ENCODE results near the gene CAMK2G.

DNA sequence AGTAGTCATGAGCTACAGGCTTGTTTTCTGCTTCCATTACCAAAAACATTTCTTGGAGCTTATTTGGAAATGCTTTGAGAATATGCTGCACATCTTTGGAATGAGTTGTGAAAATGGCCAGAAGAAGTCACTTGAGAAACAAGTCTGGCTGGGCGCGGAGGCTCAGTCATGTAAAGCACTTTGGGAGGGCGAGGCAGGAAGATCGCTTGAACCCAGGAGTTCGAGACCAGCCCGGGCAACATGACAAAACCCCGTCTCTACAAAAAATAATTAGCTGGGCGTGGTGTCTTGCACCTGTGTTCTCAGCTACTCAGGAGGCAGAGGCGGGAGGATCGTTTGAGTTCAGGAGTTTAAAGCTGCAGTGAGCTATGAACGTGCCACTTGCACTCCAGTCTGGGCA, 93.4 kb downstream of the CAMK2G start:
- TF ChIP-seq POLR2A (IDR thresholded peaks at IDR 0.05): no peak
- TF ChIP-seq, protein P1, sequence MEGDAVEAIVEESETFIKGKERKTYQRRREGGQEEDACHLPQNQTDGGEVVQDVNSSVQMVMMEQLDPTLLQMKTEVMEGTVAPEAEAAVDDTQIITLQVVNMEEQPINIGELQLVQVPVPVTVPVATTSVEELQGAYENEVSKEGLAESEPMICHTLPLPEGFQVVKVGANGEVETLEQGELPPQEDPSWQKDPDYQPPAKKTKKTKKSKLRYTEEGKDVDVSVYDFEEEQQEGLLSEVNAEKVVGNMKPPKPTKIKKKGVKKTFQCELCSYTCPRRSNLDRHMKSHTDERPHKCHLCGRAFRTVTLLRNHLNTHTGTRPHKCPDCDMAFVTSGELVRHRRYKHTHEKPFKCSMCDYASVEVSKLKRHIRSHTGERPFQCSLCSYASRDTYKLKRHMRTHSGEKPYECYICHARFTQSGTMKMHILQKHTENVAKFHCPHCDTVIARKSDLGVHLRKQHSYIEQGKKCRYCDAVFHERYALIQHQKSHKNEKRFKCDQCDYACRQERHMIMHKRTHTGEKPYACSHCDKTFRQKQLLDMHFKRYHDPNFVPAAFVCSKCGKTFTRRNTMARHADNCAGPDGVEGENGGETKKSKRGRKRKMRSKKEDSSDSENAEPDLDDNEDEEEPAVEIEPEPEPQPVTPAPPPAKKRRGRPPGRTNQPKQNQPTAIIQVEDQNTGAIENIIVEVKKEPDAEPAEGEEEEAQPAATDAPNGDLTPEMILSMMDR (IDR thresholded peaks at IDR 0.05): no peak

Data from Peyer's patch (tissue), 4 donors.